Measurements from ENCODE around the gene PI4KB.
A peak's percentile ranks its signal among the peaks of the same experiment; 100 is the strongest.

The PI4KB gene

GRCh38 chr1:151265446-151266236, 61.6 kb downstream of the PI4KB start:
- Histone ChIP-seq H4K12ac (ENCODE audit: low read depth, low read length) (no peak overlapping the region), H2AK5ac (ENCODE audit: low read length) (no peak overlapping the region), H3K4me1 (ENCODE audit: control insufficient read depth in 1 of 2, insufficient read depth in 2 of 2, low read length in 2 of 2) (no peaks in the 10 kb centered on the region), H4K91ac (ENCODE audit: low read depth, low read length) (no peak overlapping the region), H3K23ac (ENCODE audit: low read length) (no peak overlapping the region), H3K79me2 (ENCODE audit: control insufficient read depth, insufficient read depth, low read length, poor library complexity) (no peaks in the 10 kb centered on the region), H3K4ac (ENCODE audit: low read depth, low read length) (no peak overlapping the region), H2BK5ac (ENCODE audit: low read depth, low read length, poor library complexity) (no peak overlapping the region), H3K27ac (ENCODE audit: low read depth, low read length) (no peak overlapping the region), H2BK120ac (ENCODE audit: insufficient read depth, low read length, poor library complexity) (no peak overlapping the region), H2AFZ (ENCODE audit: insufficient read depth, low read length, poor library complexity) (no peak overlapping the region), H3K36me3 (ENCODE audit: control insufficient read depth in 1 of 2, insufficient read depth in 2 of 2, low read length in 2 of 2) (peaks cover 40 to 52% of the 10 kb centered on the region in 2 experiments), H3K18ac (ENCODE audit: low read length) (no peak overlapping the region), H3K4me2 (ENCODE audit: low read length) (no peak overlapping the region), H3K4me3 (ENCODE audit: low read depth, low read length) (no peak overlapping the region), H2BK12ac (ENCODE audit: low read length) (no peak overlapping the region), H4K8ac (ENCODE audit: low read depth, low read length) (no peak overlapping the region), H3K9me3 (ENCODE audit: insufficient read depth, low read depth, low read length) (no peaks in the 10 kb centered on the region), H3K9ac (ENCODE audit: low read length) (no peak overlapping the region), H3K27me3 (ENCODE audit: insufficient read depth, low read length) (no peaks in the 10 kb centered on the region), H3K79me1 (ENCODE audit: low read length) (no peaks in the 10 kb centered on the region), H3K14ac (ENCODE audit: low read length) (no peak overlapping the region)
- no CpG with 5 or more reads among the region's 14 CpGs for WGBS (ENCODE audit: extremely low coverage, insufficient coverage, insufficient read length)
- DNase-seq = no peak

- Histone ChIP-seq H2AK5ac (ENCODE audit: low read length) (no peak overlapping the region), H3K36me3 (ENCODE audit: control insufficient read depth in 1 of 2, insufficient read depth in 2 of 2, low read length in 2 of 2) (peaks cover 19 to 23% of the 10 kb centered on the region in 2 experiments), H3K4me2 (ENCODE audit: low read length) (no peak overlapping the region), H3K9ac (ENCODE audit: low read length) (no peak overlapping the region), H3K27me3 (ENCODE audit: insufficient read depth, low read length) (no peaks in the 10 kb centered on the region), H3K4me1 (ENCODE audit: control insufficient read depth in 1 of 2, insufficient read depth in 2 of 2, low read length in 2 of 2) (peaks cover 0 to 3% of the 10 kb centered on the region in 2 experiments), H3K4me3 (ENCODE audit: low read depth, low read length) (no peak overlapping the region), H3K79me2 (ENCODE audit: control insufficient read depth, insufficient read depth, low read length, poor library complexity) (peaks cover 11% of the 10 kb centered on the region), H2BK5ac (ENCODE audit: low read depth, low read length, poor library complexity) (no peak overlapping the region), H3K27ac (ENCODE audit: low read depth, low read length) (no peak overlapping the region), H2BK12ac (ENCODE audit: low read length) (no peak overlapping the region), H3K4ac (ENCODE audit: low read depth, low read length) (no peak overlapping the region), H3K14ac (ENCODE audit: low read length) (no peak overlapping the region), H3K23ac (ENCODE audit: low read length) (no peak overlapping the region), H2BK120ac (ENCODE audit: insufficient read depth, low read length, poor library complexity) (no peak overlapping the region), H4K91ac (ENCODE audit: low read depth, low read length) (no peak overlapping the region), H3K18ac (ENCODE audit: low read length) (no peak overlapping the region), H3K9me3 (ENCODE audit: insufficient read depth, low read depth, low read length) (no peaks in the 10 kb centered on the region), H4K8ac (ENCODE audit: low read depth, low read length) (no peak overlapping the region), H2AFZ (ENCODE audit: insufficient read depth, low read length, poor library complexity) (no peak overlapping the region), H4K12ac (ENCODE audit: low read depth, low read length) (no peak overlapping the region), H3K79me1 (ENCODE audit: low read length) (peaks cover 3% of the 10 kb centered on the region)
- WGBS (ENCODE audit: extremely low coverage, insufficient coverage, insufficient read length) = no CpG with 5 or more reads among the region's 2 CpGs
- no peak for DNase-seq
These were observed 67.9 kb downstream of the PI4KB start for GRCh38 chr1:151259351-151259750.

GRCh38 chr1:151255381-151255780, 71.8 kb downstream of the PI4KB start:
- Histone ChIP-seq H3K4me2 (ENCODE audit: low read length) (peak overlapping the region; percentile 82), H3K4me3 (ENCODE audit: low read depth, low read length) (peak overlapping the region; percentile 56), H2AFZ (ENCODE audit: insufficient read depth, low read length, poor library complexity) (no peak overlapping the region), H4K8ac (ENCODE audit: low read depth, low read length) (no peak overlapping the region), H2BK12ac (ENCODE audit: low read length) (no peak overlapping the region), H3K27me3 (ENCODE audit: insufficient read depth, low read length) (no peaks in the 10 kb centered on the region), H3K4me1 (ENCODE audit: control insufficient read depth in 1 of 2, insufficient read depth in 2 of 2, low read length in 2 of 2) (peaks cover 0 to 3% of the 10 kb centered on the region in 2 experiments), H2BK5ac (ENCODE audit: low read depth, low read length, poor library complexity) (no peak overlapping the region), H2AK5ac (ENCODE audit: low read length) (no peak overlapping the region), H3K27ac (ENCODE audit: low read depth, low read length) (no peak overlapping the region), H4K12ac (ENCODE audit: low read depth, low read length) (no peak overlapping the region), H3K9ac (ENCODE audit: low read length) (no peak overlapping the region), H3K18ac (ENCODE audit: low read length) (no peak overlapping the region), H3K79me1 (ENCODE audit: low read length) (peaks cover 3% of the 10 kb centered on the region), H3K79me2 (ENCODE audit: control insufficient read depth, insufficient read depth, low read length, poor library complexity) (peaks cover 11% of the 10 kb centered on the region), H3K9me3 (ENCODE audit: insufficient read depth, low read depth, low read length) (no peaks in the 10 kb centered on the region), H3K36me3 (ENCODE audit: control insufficient read depth in 1 of 2, insufficient read depth in 2 of 2, low read length in 2 of 2) (peaks cover 5 to 8% of the 10 kb centered on the region in 2 experiments), H4K91ac (ENCODE audit: low read depth, low read length) (no peak overlapping the region), H2BK120ac (ENCODE audit: insufficient read depth, low read length, poor library complexity) (no peak overlapping the region), H3K14ac (ENCODE audit: low read length) (no peak overlapping the region), H3K4ac (ENCODE audit: low read depth, low read length) (peak overlapping the region; percentile 84), H3K23ac (ENCODE audit: low read length) (no peak overlapping the region)
- no peak for DNase-seq
- WGBS (ENCODE audit: extremely low coverage, insufficient coverage, insufficient read length) = no CpG with 5 or more reads among the region's 10 CpGs

DNA sequence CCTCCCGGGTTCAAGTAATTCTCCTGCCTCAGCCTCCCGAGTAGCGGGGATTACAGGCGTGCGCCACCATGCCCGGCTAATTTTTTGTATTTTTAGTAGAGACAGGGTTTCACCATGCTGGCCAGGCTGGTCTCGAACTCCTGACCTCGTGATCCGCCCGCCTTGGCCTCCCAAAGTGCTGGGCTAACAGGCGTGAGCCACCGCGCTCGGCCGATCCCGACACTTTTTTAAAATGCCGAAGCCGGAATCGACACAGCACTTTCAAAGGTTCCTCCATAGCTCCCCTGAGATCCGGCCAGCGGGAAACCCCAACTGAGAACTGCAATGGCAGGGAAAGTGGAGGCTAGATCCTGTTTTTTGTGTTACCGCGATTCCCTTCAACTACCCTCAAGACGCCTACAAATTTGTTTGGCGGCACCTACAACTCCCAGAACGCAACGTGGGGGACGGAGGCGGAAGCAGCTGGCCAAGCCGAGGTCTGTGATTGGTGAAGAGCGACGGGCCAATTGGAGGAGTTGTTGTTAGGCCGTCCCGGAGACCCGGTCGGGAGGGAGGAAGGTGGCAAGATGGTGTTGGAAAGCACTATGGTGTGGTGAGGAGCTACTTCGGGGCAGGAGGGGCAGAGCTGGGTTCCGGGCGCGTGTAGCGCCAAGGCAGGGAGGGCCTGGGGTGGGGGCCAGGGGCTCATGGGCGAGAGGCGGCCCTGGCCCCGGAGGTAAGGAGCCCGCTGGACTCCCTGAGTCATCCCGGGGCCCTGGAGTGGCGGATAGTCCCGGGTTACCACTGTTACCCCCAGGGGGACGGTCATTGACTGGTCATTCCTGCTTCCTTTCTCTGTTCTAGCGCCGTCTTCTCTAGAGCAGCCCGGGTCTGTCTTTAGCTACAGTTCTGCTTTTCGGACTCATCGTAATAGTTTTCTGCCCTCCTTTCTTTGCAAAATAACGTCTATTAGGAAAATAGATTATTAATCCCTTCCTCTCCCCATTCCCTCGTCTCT, 72.7 kb downstream of the PI4KB start, which contains the start of gene PSMD4:
Gene PSMD4, plus strand, starts transcription at position 518 of the 997 bp plus-strand sequence. Its CDS starts 49 bp downstream, at position 567.
- Histone ChIP-seq H2BK12ac (ENCODE audit: low read length) (no peak within 1 kb of the TSS), H4K12ac (ENCODE audit: low read depth, low read length) (peak within 1 kb of the TSS; percentile 83), H3K79me1 (ENCODE audit: low read length) (peaks cover 3% of the 10 kb centered on the region), H3K36me3 (ENCODE audit: control insufficient read depth in 1 of 2, insufficient read depth in 2 of 2, low read length in 2 of 2) (peaks cover 6 to 11% of the 10 kb centered on the region in 2 experiments), H3K4ac (ENCODE audit: low read depth, low read length) (peak within 1 kb of the TSS; percentile 87), H3K14ac (ENCODE audit: low read length) (peak within 1 kb of the TSS; percentile 69), H3K4me3 (ENCODE audit: low read depth, low read length) (peak within 1 kb of the TSS; percentile 76), H3K4me1 (ENCODE audit: control insufficient read depth in 1 of 2, insufficient read depth in 2 of 2, low read length in 2 of 2) (peaks cover 0 to 3% of the 10 kb centered on the region in 2 experiments), H3K4me2 (ENCODE audit: low read length) (peak within 1 kb of the TSS; percentile 82), H3K18ac (ENCODE audit: low read length) (peak within 1 kb of the TSS; percentile 68), H3K27ac (ENCODE audit: low read depth, low read length) (peak within 1 kb of the TSS; percentile 88), H3K27me3 (ENCODE audit: insufficient read depth, low read length) (no peaks in the 10 kb centered on the region), H3K9me3 (ENCODE audit: insufficient read depth, low read depth, low read length) (no peaks in the 10 kb centered on the region), H3K79me2 (ENCODE audit: control insufficient read depth, insufficient read depth, low read length, poor library complexity) (peaks cover 11% of the 10 kb centered on the region), H4K8ac (ENCODE audit: low read depth, low read length) (peak within 1 kb of the TSS; percentile 96), H3K9ac (ENCODE audit: low read length) (peak within 1 kb of the TSS; percentile 65), H2BK120ac (ENCODE audit: insufficient read depth, low read length, poor library complexity) (peak within 1 kb of the TSS; percentile 48), H2AK5ac (ENCODE audit: low read length) (peak within 1 kb of the TSS; percentile 29), H2AFZ (ENCODE audit: insufficient read depth, low read length, poor library complexity) (peak within 1 kb of the TSS; percentile 44), H3K23ac (ENCODE audit: low read length) (no peak within 1 kb of the TSS), H4K91ac (ENCODE audit: low read depth, low read length) (peak within 1 kb of the TSS; percentile 86), H2BK5ac (ENCODE audit: low read depth, low read length, poor library complexity) (peak within 1 kb of the TSS; percentile 65)
- no CpG with 5 or more reads among the region's 56 CpGs for WGBS (ENCODE audit: extremely low coverage, insufficient coverage, insufficient read length)
- peak; percentile 97 to 99 for DNase-seq

All from trophoblast cell (in vitro differentiated cells and primary cell).